ENCODE data around the gene PGAP2.

The PGAP2 gene

GRCh38 chr11:3834349-3834663 is 25.9 kb downstream of the PGAP2 start:
- no peak for FAIRE-seq

- FAIRE-seq = no peak
Observed at GRCh38 chr11:3834664-3835461, 26.5 kb downstream of the PGAP2 start.

DNA sequence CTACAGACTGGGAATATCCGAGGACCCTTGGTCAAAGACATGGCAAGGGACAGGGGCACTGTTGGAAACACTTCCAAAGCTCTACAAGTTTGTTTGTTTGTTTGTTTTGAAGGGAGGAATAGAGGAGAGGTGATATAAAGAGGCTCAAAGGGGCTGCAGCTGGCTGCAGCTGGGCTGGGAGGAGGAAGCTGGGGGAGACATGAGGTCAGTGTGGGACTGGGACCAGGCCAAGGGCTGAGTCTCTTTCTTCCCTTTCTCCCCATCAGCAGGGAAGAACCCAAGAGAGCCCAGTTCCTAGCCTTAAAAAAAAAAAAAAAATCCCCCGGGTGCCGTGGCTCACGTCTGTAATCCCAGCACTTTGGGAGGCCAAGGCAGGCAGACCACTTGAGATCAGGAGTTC is 27.4 kb downstream of the PGAP2 start:
- no peak for FAIRE-seq

GRCh38 chr11:3836903-3837302 is 28.5 kb downstream of the PGAP2 start:
- FAIRE-seq = no peak

GRCh38 chr11:3837793-3838192 is 29.4 kb downstream of the PGAP2 start:
- FAIRE-seq = no peak

DNA sequence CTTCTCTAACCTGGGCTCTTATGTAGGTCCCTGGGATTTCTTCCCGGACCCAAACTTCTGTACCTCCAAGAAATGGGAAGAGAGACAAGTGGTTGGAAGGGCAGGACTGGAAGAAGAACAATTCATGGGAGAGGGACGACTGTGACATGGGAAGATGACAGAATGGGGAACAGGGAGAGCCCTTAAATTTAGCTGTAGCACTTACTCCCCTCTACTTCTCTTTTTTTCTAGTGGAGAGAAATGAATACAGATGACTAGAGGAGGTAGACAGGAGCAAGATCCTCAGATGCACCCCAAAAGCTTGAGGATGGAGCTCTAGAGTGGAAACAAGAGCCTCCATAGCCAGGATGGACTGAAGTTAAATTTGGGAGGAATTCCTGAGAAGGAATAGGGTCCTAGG is 30.1 kb downstream of the PGAP2 start:
- no peak for FAIRE-seq

- no peak for FAIRE-seq
Observed at GRCh38 chr11:3840004-3840869, 31.9 kb downstream of the PGAP2 start.

- no peak for FAIRE-seq
Observed at GRCh38 chr11:3840870-3841425, 32.6 kb downstream of the PGAP2 start, which contains the start of gene RHOG. Gene RHOG, minus strand, starts transcription at chr11:3840959. Its CDS starts 12,821 bp downstream, at chr11:3828138.

DNA sequence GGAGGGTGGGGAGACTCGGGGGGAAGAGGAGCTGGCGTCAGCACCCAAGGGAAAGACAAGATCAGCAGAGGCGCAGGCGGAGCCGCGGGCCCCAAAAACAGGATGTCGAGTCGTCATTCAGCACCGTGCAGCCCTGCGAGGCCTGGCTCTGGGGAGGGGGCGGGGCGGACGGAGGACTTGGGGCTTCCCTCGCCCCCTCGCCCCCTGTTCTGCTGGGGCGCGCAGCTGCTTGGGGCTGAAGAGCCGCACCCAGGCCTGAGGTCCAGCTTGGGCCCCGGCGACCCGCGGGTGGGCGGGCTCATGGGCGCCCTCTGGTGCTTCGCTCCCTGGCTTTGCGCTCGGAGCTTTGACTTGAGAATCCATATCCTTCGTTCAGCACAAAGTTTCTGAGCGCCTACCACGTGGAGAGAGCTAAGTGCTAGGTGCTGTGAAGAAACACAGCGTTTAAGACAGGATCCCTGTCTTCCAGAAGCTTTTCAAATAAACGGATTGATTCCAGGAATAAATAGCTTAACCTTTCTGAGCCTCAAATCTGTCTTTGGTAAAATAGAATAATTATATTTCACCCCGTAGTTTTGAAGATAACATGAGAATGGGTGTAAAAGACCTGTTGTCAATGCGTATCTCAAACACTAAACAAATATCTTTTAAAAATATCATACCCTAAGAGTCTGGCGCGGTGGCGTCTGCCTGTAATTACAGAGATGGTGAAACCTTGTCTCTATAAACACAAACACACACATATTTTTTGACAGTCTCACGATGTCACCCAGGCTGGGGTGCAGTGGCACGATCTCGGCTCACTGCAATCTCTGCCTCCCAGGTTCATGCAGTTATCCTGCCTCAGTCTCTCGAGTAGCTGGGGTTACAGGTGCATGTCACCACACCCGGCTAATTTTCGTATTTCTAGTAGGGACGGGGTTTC is 33.3 kb downstream of the PGAP2 start:
- no peak for FAIRE-seq

DNA sequence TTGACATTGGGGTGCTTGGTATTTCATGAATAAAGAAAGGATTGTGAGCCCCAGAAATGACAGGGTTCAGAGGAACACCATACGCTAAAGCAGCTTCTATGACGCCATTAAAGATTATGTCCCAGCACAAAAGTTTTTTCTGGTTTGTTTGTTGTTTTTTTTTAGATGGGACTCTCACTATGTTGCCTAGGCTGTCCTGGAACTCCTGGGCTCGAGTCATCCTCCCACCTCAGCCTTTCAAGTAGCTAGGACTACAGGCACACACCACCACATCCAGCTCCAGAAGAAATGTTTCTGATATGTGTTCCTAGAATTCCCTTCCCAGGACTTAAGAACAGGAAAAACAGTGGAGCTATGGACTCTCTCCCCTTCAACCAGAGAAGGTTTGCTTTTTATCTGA is 35.0 kb downstream of the PGAP2 start:
- FAIRE-seq = no peak

GRCh38 chr11:3845246-3845645 is 36.9 kb downstream of the PGAP2 start:
- no peak for FAIRE-seq

GRCh38 chr11:3845670-3846069 is 37.3 kb downstream of the PGAP2 start:
- FAIRE-seq = no peak

DNA sequence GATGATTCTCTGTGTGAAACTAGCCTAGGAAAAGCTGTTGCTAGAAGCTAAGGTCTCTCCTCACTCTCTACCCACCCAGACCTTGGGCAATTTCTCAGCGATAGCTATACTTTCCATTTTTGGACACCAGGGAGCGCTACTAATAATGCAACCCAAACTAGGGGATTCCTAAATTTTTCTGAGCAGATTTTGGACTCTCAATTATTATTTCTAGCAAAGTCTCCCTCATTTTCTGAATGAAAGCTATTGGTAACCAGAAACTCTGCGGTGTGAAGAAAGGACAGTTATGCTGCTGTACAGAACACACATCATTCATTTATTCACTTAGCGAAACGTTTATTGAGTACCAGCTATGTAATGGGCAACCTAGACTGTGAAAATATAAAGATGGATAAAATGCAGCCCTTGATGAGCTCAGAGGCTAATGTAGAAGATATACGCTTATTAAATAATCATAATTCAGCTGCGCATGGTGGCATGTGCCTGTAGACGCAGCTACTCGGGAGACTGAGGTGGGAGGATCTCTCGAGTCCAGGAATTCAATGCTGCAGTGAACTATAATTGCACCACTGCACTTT is 41.0 kb downstream of the PGAP2 start:
- FAIRE-seq = peak; percentile 82

DNA sequence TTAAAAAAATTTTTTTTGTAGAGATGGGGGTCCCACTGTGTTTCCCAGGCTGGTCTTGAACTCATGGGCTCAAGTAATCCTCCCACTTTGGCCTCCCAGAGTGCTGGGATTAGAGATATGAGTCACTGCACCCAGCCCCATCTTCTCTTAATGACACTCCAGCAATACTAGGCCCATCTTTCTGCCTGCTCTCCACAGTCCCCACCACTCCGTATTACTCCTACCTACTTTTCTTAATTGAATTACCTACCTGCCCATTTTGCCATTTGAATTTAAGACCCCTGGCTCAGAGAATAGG is 45.1 kb downstream of the PGAP2 start:
- FAIRE-seq = no peak

DNA sequence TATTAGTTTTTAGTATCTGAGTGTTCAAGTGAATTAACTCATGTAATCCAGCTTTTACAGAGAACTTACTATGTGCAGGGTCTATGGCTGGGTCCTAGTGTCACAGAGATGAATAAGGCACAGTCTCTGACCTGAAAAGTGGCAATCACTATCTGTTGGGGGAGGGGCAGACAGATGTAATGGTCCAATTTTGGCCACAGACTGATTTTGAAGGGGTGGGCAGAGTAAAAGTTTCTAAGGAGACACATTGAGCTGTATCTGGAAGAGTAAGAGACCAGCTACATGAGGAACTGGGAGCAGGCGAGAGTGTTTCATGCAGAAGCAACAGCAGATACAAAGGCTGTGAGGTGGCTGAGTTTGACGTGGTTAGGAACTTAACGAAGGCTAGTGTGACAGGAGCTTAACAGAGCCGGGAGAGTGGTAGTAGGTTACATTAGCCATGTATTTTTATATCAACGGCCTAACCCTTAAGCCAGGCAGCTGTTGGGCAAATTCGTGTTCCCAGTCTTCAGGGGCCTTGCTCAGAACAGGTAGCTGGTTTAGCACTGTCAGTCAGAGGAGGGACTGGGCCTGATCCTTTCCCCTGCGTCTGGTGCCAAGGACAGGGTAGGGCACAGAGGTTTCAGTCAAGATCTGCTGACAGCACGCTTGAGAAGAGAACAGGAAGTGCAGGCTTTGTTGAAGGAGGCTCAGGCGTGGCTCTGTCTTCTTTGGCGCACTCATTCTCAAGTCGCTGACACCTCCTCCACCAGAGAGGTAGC is 45.7 kb downstream of the PGAP2 start:
- FAIRE-seq = no peak

GRCh38 chr11:3854660-3854976 is 46.3 kb downstream of the PGAP2 start:
- FAIRE-seq = no peak

DNA sequence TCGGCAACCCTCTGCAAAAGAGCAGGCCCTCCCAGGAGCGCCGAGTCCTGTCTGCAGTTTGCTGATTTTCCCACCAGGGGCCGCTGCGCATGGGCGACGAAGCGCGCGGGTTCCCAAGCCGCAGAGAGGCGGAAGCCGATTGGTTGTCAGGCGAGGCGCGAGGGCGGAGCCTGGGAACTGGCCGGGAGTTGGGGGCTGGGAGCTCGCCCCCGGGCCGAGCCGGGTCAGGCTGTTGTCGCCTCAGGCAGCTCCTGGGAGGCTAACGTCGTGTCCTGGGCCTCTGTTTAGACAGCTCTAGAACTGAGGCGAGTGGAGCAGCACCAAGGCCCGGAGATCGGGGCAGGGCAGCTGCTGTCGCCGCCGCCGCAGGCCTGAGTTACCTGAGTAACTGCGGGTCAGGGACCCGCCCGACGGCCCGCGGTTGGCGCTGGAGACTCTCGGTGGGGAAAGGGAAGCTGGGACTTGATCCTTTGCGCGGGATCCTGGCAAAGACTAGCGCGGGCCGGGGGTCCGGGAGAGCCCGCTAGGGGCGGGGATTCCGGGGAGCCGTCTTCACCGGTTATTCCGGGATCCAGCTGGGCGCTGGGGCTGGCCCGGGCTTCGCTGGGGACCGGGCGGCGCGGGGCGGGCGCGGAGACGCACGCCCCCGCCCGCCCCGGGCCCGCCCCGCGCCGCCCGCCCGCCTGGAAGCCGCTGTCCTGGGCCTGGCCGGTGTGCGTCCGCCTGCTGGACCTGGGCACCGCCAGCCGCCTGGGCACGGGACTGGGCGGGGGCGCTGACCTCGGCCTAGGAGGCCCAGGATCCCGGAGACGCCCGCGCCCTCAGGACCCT is 46.8 kb downstream of the PGAP2 start, which contains the start of gene STIM1:
TSS of gene STIM1 (plus strand) at position 688 of the 831 bp plus-strand sequence. CDS start 607 bp downstream, outside the sequence.
- FAIRE-seq = peak; percentile 76

DNA sequence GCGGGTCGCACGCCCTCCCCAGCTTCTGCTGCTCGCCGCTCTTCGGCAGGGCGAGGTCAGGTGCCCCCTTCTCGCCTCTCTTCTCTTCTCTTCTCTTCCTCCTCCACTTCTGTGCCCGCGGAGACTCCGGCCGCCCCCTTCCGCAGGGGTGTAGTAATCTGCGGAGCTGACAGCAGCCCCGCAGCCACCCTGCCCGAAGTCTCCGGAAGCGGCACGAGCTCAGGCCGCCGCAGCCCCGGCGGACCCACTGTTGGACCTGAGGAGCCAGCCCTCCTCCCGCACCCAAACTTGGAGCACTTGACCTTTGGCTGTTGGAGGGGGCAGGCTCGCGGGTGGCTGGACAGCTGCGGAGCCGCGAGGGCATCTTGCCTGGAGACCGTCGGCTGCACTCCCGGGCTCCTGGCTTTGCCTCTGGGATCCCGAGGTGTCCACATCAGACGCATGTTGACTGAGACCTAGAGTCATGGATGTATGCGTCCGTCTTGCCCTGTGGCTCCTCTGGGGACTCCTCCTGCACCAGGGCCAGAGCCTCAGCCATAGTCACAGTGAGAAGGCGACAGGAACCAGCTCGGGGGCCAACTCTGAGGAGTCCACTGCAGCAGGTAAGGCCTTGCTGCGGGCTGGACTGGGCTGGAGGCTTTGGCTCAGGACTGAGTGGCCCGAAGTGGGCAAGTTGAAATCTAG is 47.6 kb downstream of the PGAP2 start:
- FAIRE-seq = no peak

DNA sequence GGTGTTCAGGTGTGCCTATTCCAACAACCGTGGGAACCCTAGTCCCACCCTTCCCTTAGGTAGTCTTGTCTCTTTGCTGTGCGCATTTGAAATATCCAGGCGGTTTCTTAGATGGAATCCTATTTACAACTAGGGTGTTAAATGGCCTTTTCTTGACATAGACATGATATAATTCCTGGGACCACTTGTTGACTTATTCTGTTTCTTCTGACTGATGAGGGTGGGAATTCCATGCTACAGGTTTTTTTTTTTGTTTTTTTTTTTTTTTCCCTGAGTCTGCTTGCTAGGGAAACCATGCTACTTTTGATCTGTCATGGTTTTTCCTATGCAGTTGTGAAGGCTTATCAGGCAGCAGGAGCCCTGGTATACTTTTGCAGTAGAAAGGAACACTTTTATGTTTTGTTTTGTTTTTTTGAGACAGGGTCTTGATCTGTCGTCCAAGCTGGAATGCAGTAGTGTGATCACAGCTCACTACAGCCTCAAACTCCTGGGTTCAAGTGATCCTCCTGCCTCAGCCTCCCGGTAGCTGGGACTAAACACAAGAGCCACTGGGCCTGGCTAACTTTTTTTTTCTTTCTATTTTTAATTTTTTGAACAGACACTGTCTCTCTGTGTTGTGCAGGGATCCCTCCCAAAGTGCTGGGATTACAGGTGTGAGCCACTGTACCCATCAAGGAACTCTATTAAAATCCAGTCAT is 48.6 kb downstream of the PGAP2 start:
- no peak for FAIRE-seq

All from endometrium (tissue), 2 donors.